H1 (cell line): ENCODE data around the gene SHISA9. TPM values are rescaled to one million over a fixed set of nuclear protein-coding genes. Genes with fewer than 3 reads are reported as not detected.

ENCODE experiments used
- BCL11A ChIP-seq, 2 experiments: IDR thresholded peaks; one replicate each; pipeline ENCODE4 v1.6.1; 2011; ENCODE audit warnings: low read depth in 2 of 2, low read length in 2 of 2, mild to moderate bottlenecking in 2 of 2
- EP300 ChIP-seq, 2 experiments: IDR thresholded peaks; 1 replicate in 1 of 2; 2 replicates in 1 of 2; pipeline ENCODE4 v1.6.1; 2011 to 2012; ENCODE audit warnings: low read depth in 2 of 2, low read length in 2 of 2, mild to moderate bottlenecking in 2 of 2, borderline replicate concordance in 1 of 2, inconsistent platforms in 1 of 2, moderate library complexity in 1 of 2
- NANOG ChIP-seq: IDR thresholded peaks from 2 replicates; pipeline ENCODE4 v1.6.1; 2011; ENCODE audit warnings: low read length, low read depth, mild to moderate bottlenecking, inconsistent platforms; ENCODE audit not compliant: insufficient read depth, poor library complexity, severe bottlenecking
- SAP30 ChIP-seq: fragments of 300-600 bp; sonication (generic); IDR thresholded peaks from 2 replicates; pipeline ENCODE4 v1.7.1; 2012; ENCODE audit warnings: low read length, moderate library complexity, mild to moderate bottlenecking, inconsistent platforms; ENCODE audit not compliant: insufficient read depth, insufficient replicate concordance
- TAF7 ChIP-seq: optimal IDR thresholded peaks from 2 replicates; pipeline ENCODE3; 2011; ENCODE audit warnings: low read depth, mild to moderate bottlenecking, inconsistent platforms, low read length, moderate library complexity, borderline replicate concordance
- TCF12 ChIP-seq: IDR thresholded peaks from 2 replicates; pipeline ENCODE4 v1.6.1; 2011; ENCODE audit warnings: low read depth, mild to moderate bottlenecking, low read length
- polyA plus RNA-seq, 7 experiments: library from polyadenylated mRNA; depleted of rRNA in 3 of 7; stranded (reverse) in 5 of 7; unstranded in 2 of 7; fragments of >200 nt in 5 of 7; fragments of 200-250 nt in 2 of 7; gene quantifications; 1 replicate in 5 of 7; 2 replicates in 1 of 7; 4 replicates in 1 of 7; pipeline versions ENCODE4 v1.2.1 to v1.2.3, GENCODE V29; 2011 to 2013; ENCODE audit warnings: missing spikeins in 2 of 7, mixed read lengths in 2 of 7
- total RNA-seq: library from RNA; stranded (reverse); fragmentation: NEBNext Ultra II Directional; extraction: Animal tissue kit (Norgen Biotek cat#: 25700); gene quantifications from 2 replicates; pipeline ENCODE4 v1.2.1, GENCODE V29; 2021
- TF ChIP-seq, protein P1 (sequence below): fragments of 300-600 bp; sonication (generic); IDR thresholded peaks from 2 replicates; pipeline ENCODE4 v1.7.1; 2012; ENCODE audit warnings: low read length, moderate library complexity, mild to moderate bottlenecking, inconsistent platforms; ENCODE audit not compliant: insufficient replicate concordance
- TF ChIP-seq, protein P2 (sequence below), 3 experiments: IDR thresholded peaks; 1 replicate in 2 of 3; 2 replicates in 1 of 3; pipeline versions ENCODE4 v1.5.1 to v1.6.1; 2011; ENCODE audit warnings: low read length in 3 of 3, mild to moderate bottlenecking in 3 of 3, inconsistent platforms in 2 of 3, low read depth in 1 of 3, moderate library complexity in 1 of 3; ENCODE audit not compliant: insufficient read depth in 1 of 3; ENCODE audit errors: control extremely low read depth in 1 of 3

Gene SHISA9
- total and polyA plus RNA-seq, 2 of the 8 experiments (the other 6 are each of a cell fraction or from before 2014, with no cell fraction given) = 25.6 to 39.8 TPM

DNA sequence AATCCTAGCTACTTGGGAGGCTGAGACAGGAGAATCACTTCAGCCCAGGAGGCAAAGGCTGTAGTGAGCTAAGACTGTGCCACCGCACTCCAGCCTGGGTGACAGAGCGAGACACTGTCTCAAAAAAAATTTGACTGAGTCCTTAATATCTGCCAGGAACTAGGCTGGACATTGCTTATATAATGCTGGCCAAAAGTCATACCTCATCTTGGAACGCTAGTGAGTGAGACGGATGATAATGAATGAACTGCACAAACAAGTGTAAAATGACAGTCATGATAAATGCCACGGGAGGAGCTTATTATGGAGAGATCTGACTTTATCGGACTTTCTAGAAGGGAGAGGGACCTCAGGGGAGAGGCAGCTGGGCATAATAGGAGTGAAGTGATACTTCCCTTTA lies 327.6 kb downstream of the SHISA9 start (continued):
- TF ChIP-seq, protein P1, sequence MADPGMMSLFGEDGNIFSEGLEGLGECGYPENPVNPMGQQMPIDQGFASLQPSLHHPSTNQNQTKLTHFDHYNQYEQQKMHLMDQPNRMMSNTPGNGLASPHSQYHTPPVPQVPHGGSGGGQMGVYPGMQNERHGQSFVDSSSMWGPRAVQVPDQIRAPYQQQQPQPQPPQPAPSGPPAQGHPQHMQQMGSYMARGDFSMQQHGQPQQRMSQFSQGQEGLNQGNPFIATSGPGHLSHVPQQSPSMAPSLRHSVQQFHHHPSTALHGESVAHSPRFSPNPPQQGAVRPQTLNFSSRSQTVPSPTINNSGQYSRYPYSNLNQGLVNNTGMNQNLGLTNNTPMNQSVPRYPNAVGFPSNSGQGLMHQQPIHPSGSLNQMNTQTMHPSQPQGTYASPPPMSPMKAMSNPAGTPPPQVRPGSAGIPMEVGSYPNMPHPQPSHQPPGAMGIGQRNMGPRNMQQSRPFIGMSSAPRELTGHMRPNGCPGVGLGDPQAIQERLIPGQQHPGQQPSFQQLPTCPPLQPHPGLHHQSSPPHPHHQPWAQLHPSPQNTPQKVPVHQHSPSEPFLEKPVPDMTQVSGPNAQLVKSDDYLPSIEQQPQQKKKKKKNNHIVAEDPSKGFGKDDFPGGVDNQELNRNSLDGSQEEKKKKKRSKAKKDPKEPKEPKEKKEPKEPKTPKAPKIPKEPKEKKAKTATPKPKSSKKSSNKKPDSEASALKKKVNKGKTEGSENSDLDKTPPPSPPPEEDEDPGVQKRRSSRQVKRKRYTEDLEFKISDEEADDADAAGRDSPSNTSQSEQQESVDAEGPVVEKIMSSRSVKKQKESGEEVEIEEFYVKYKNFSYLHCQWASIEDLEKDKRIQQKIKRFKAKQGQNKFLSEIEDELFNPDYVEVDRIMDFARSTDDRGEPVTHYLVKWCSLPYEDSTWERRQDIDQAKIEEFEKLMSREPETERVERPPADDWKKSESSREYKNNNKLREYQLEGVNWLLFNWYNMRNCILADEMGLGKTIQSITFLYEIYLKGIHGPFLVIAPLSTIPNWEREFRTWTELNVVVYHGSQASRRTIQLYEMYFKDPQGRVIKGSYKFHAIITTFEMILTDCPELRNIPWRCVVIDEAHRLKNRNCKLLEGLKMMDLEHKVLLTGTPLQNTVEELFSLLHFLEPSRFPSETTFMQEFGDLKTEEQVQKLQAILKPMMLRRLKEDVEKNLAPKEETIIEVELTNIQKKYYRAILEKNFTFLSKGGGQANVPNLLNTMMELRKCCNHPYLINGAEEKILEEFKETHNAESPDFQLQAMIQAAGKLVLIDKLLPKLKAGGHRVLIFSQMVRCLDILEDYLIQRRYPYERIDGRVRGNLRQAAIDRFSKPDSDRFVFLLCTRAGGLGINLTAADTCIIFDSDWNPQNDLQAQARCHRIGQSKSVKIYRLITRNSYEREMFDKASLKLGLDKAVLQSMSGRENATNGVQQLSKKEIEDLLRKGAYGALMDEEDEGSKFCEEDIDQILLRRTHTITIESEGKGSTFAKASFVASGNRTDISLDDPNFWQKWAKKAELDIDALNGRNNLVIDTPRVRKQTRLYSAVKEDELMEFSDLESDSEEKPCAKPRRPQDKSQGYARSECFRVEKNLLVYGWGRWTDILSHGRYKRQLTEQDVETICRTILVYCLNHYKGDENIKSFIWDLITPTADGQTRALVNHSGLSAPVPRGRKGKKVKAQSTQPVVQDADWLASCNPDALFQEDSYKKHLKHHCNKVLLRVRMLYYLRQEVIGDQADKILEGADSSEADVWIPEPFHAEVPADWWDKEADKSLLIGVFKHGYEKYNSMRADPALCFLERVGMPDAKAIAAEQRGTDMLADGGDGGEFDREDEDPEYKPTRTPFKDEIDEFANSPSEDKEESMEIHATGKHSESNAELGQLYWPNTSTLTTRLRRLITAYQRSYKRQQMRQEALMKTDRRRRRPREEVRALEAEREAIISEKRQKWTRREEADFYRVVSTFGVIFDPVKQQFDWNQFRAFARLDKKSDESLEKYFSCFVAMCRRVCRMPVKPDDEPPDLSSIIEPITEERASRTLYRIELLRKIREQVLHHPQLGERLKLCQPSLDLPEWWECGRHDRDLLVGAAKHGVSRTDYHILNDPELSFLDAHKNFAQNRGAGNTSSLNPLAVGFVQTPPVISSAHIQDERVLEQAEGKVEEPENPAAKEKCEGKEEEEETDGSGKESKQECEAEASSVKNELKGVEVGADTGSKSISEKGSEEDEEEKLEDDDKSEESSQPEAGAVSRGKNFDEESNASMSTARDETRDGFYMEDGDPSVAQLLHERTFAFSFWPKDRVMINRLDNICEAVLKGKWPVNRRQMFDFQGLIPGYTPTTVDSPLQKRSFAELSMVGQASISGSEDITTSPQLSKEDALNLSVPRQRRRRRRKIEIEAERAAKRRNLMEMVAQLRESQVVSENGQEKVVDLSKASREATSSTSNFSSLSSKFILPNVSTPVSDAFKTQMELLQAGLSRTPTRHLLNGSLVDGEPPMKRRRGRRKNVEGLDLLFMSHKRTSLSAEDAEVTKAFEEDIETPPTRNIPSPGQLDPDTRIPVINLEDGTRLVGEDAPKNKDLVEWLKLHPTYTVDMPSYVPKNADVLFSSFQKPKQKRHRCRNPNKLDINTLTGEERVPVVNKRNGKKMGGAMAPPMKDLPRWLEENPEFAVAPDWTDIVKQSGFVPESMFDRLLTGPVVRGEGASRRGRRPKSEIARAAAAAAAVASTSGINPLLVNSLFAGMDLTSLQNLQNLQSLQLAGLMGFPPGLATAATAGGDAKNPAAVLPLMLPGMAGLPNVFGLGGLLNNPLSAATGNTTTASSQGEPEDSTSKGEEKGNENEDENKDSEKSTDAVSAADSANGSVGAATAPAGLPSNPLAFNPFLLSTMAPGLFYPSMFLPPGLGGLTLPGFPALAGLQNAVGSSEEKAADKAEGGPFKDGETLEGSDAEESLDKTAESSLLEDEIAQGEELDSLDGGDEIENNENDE = no peak
- TF ChIP-seq, protein P2, sequence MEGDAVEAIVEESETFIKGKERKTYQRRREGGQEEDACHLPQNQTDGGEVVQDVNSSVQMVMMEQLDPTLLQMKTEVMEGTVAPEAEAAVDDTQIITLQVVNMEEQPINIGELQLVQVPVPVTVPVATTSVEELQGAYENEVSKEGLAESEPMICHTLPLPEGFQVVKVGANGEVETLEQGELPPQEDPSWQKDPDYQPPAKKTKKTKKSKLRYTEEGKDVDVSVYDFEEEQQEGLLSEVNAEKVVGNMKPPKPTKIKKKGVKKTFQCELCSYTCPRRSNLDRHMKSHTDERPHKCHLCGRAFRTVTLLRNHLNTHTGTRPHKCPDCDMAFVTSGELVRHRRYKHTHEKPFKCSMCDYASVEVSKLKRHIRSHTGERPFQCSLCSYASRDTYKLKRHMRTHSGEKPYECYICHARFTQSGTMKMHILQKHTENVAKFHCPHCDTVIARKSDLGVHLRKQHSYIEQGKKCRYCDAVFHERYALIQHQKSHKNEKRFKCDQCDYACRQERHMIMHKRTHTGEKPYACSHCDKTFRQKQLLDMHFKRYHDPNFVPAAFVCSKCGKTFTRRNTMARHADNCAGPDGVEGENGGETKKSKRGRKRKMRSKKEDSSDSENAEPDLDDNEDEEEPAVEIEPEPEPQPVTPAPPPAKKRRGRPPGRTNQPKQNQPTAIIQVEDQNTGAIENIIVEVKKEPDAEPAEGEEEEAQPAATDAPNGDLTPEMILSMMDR (IDR thresholded peaks at IDR 0.05; ENCODE audit: control extremely low read depth in 1 of 3, insufficient read depth in 1 of 3, low read depth in 1 of 3, low read length in 3 of 3) = no peak
- TF ChIP-seq EP300 (IDR thresholded peaks at IDR 0.05; ENCODE audit: borderline replicate concordance in 1 of 2, low read depth in 2 of 2, low read length in 2 of 2) (no peak), BCL11A (IDR thresholded peaks at IDR 0.05; ENCODE audit: low read depth in 2 of 2, low read length in 2 of 2) (no peak), TCF12 (no peak), NANOG (no peak), TAF7 (no peak), SAP30 (no peak)
